NCI-H510A treated with DMSO at 0.1 percent for 48 hours (cell line): Measurements from ENCODE around the gene DNAAF8.

Experiments
- DNase-seq: peaks from one replicate; lab custom pipeline; 2025; lab: John Stamatoyannopoulos, UW

The DNAAF8 gene

DNA sequence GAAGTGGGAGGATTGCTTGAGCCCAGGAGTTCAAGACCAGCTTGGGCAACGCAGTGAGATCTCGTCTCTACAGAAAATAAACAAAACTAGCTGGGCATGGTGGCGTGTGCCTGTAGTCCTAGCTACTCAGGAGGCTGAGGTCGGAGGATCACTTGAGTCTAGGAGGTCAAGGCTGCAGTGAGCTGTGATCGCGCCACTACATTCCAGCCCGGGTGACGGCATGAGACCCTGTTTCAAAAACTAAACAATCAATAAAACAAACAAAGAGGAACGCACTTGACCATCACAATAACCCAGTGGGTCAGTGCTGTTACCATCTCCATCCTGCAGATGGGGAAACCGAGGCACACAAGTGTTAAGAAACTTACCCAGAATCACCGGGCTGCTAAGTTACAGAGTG, 18.9 kb downstream of the DNAAF8 start:
- DNase-seq = no peak

GRCh38 chr16:4754865-4755264, 20.5 kb downstream of the DNAAF8 start:
- no peak for DNase-seq

DNA sequence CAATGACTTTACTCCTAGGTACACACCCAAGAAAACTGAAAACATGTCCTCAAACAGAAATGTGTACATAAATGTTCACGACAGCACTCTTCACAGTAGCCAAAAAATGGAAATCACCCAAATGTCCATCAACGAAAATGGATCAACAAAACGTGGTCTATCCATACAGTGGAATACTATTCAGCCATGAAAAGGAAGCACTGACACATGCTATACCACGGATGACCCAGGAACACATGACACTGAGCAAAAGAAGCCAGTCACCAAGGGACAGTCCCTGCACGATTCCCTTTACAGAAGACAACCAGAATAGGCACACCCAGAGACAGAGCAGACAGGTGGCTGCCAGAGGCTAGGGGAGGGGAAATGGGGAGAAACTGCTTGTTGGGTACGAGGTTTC, 21.4 kb downstream of the DNAAF8 start:
- no peak for DNase-seq

GRCh38 chr16:4760221-4760910, 26.0 kb downstream of the DNAAF8 start:
- DNase-seq = no peak

DNA sequence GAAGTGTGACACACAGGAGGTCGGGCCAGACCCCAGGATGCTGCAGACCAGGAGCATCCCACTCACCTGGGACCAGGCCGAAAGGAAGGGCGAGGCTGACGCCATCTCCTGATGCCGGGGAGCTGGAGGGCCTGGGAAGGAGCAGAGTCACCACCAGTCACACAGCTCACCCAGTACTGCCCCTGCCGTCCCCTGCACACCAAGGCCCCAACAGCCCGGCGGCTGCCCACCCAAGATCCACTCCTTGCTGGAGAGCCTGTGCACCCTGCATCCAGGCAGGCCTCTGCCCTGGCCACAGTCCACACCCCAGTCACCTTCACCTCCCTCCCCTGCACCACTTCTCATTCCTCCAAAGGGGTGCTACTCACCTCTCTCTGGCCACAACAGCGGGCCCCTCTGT, 27.9 kb downstream of the DNAAF8 start:
- DNase-seq = no peak

DNA sequence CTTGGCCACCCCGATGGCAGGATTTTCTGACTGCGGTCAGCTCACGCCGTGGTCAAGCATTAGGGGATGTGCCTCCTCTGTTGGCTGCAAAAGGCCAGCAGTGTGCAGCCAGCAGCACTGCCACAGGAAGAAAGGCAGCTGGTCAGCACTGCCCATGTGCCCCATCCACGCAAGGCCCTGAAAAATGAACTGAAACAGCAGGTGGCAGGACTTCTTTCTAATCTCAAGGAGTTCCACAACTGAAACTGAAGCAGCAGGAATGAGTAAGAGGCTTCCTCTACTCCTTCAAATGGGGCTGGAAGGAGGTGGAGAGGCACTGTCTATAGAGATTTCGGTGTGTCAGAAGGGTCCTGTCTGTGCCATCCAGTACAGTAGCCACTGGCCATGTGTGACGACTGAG, 29.5 kb downstream of the DNAAF8 start:
- DNase-seq = no peak

DNA sequence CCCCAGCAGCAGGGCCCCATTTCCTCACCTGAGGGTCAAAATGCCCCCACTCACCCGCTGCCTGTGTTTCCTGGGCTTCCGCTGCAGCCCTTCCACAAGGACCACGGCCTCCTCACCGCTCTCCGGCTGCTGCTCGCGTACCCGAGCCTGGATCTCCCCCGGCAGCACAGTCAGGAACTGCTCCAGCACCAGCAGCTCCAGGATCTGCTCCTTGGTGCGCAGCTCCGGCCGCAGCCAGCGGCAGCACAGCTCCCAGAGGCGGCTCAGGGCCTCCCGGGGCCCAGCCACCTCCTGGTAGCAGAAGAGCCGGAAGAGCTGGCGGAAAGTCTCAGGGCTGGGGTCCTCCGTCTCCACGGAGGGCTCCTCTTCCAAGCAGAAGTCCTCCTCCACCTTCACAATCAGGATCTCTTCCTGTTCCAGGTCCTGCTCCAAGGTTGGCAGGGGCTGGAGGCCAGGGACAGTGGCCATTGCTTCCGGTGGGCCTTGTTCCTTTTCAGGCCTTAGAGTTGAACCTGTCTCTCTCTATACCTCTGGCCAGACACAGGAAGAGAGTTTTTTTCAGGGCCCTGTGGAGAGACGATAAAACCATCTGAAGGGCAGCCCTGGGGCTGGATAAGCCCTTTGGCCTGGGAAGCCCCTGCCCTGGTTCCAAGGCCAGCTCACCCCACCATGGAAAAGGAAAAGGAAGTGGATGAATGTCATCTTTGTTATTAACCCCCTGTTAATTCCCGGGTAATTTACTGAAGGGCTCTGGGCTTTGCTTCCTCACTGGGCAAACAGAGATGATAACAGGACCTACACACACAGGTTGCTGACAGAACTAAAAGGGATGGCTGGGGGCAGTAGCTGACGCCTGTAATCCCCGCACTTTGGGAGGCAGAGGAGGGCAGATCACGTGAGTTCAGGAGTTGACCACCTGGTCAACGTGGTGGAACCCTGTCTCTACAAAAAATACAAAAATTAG, 31.5 kb downstream of the DNAAF8 start:
- DNase-seq = no peak

DNA sequence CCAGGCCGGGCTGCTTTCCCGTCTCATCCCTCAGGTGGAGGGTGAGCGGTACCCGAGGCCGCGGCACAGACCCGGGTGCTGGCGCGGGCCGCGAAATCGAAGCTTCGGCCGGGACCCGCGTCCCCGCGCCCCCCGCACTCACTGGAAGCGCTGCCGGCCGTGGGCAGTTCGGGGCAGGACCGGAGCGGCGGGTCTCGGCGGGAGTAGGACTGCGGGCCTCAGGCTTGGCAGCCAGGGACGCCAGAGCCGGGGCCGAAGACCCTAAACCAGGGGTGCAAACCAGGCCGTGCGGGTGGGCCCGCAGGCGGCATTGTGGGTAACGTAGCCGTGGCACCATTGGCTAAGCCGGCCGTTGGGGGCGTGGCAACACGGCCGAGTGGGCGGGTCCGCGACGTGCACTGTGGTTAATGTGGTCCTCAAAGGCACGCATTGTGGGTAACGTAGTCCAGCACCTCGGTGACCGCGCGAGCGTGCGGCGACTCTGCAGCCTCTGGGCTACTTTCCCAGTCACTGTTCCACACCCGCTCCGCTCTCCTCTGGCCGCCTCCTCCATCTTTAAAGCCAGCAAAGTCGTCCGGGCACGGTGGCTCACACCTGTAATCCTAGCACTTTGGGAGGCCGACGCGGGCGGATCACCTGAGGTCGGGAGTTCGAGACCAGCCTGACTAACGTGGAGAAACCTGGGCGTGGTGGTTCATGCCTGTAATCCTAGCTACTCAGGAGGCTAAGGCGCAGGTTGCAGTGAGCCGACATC, 32.7 kb downstream of the DNAAF8 start, which contains the start of gene ZNF500:
Gene ZNF500 (minus strand): TSS at position 288 of the 754 bp plus-strand sequence. CDS start 1,184 bp downstream, outside the sequence.
- DNase-seq = peak; percentile 77

- peak; percentile 58 for DNase-seq
Observed at GRCh38 chr16:4767872-4768548, 33.7 kb downstream of the DNAAF8 start.

DNA sequence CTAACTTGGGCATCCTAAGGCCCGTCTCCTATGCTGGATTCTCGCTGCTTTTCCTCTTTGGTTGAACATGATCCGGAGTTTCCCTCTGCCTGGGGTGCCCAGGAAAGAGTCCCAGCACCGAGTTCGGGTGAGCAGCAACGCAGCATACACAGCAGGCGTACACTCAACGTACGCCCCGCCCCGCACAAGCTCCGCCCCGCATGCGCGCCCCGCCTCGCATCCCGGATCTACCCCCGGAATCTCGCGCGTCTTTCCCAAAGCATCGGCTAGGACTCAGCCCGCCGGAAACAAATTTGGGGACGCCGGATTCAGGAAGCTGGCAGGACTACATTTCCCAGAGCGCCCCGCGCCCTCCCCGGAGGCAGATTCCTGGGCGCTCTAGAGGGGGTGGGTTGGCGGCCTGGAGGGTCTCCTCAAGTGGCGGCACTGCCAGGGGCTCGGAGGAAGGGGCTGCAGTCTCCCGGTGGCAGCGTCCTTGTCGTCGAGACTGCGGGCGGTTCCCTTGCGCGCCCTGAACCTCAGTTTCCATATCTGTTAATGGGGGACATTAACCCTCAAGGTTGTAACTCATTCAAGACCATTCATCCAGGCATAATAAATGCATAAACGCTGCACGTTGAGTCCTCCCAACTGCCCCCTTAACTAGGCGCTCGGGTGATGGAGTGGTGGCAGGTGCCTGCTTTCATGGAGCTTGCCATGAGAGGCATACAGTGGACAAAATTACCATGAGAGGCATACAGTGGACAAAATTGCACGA, 34.4 kb downstream of the DNAAF8 start:
- peak; percentile 72 for DNase-seq

DNA sequence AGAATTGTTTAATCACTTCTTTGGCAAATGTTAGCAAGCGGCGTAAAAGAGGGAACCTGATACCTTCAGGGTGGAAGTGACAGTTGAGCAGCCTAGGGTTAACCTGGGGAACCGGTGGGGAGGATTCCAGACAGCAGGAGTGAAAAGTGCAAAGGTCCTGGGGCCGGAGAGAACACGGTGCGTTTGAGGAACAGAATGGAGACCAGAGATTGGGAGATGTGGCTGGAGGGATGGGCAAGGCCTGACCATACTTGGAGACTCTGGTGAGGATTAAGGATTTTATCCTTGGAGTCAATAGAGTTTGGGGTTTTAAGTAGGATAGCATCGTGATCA, 34.9 kb downstream of the DNAAF8 start:
- no peak for DNase-seq

DNA sequence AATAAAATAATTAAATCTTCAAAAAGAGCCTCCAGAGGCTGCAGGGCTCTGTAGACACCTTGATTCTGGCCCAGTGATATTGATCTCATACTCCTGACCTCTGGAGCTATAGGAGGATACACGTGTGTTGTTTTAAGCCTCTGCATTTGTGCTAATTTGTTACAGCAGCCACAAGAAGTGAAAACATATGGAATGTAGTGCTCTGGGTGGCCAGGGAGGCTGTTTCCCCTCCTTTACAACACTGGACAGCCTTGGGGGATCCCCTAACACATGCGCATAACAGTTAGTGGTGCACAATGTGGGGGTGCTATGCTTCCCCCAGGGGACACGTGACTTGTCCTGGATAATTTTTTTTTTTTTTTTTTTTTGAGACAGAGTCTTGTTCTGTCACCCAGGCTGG, 37.3 kb downstream of the DNAAF8 start:
- no peak for DNase-seq

DNA sequence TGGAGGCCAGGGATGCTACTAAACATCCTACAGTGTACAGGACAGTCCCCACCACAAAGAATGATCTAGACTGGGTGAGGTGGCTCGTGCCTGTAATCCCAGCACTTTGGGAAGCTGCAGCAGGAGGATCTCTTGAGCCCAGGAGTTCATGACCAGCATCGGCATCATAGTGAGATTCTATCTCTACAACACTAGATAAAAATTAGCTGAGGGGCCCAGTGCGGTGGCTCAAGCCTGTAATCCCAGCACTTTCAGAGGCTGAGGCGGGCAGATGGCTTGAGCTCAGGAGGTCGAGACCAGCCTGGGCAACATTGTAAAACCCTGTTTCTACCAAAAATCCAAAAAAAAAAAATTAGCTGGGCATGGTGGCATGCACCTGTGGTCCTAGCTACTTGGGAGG, 38.0 kb downstream of the DNAAF8 start:
- no peak for DNase-seq

- DNase-seq = no peak
Observed at GRCh38 chr16:4775005-4775404, 40.7 kb downstream of the DNAAF8 start.

DNA sequence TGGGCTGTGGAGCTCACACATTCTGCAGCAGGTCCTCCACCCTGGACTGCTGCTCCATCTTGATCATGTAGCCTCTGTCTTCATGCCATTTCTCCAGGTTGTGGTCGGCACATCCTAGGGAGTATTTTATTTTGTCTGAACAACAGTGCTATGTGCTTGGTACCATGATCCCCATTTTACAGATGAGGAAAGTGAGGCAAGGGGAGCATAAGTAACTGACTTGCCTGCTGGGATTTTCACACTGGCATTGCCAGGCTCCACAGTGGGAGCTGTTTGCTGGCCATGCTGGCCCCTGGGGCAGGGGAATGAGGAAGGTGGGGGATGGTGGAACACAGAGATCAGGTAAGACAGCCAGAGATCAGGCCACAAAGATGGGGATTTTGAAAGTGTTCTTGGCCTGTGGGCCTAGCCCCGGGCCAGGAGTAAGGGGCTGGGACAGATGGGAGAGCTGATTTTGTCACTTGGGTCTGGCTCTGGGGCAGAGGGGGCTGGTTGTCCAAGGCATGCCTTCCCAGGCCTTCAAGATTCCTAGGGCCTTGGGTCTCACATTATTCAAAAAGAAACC, 41.9 kb downstream of the DNAAF8 start:
- no peak for DNase-seq

DNA sequence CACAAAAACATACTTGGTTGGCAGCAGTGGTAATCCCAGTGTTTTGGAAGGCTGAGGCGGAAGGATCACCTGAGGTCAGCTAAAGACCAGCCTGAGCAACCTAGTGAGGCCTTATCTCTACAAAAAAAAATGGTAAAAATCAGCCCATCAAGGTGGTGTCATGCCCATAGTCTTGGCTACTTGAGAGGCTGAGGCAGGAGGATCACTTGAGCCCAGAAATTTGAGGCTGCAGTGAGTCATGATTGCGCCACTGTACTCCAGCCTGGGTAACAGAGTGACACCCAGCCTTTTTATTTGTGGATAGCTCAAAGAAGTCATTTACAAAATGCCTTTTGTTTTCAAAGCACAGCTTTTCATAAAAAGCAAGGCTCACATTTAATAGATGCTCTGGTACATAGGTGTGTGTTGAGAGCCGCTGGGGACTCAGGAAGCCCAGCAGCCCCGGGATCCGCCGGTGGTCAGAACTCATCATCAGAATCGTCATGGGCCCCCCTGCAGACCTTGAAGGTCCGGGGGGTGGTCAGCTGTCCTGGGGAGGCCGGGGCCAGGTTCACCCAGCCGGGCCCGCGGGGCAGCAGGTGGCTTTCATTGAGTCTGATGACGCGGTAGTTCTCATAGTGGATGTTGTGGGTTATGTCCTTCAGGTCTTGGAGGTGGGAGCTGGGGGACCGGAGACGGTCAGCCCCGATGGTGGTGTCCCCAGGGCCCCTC, 43.2 kb downstream of the DNAAF8 start:
- no peak for DNase-seq

- DNase-seq = no peak
Observed at GRCh38 chr16:4778050-4778392, 43.7 kb downstream of the DNAAF8 start.

DNA sequence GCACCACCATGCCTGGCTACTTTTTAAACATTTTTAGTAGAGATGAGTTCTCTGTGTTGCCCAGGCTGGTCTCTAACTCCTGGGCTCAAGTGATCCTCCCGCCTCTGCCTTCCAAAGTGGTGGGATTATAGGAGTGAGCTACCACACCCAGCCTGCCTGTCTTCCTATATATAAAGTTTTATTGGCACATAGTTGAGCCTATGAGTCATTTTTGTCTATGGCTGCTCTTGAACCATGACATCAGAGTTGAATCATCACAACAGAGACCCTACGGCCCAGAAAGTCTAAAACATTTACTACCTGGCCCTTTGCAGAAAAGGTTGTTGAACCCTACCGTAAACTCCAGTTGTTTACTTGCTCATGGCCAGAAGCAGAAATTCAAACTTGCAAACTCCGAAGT, 45.9 kb downstream of the DNAAF8 start:
- DNase-seq = no peak

DNA sequence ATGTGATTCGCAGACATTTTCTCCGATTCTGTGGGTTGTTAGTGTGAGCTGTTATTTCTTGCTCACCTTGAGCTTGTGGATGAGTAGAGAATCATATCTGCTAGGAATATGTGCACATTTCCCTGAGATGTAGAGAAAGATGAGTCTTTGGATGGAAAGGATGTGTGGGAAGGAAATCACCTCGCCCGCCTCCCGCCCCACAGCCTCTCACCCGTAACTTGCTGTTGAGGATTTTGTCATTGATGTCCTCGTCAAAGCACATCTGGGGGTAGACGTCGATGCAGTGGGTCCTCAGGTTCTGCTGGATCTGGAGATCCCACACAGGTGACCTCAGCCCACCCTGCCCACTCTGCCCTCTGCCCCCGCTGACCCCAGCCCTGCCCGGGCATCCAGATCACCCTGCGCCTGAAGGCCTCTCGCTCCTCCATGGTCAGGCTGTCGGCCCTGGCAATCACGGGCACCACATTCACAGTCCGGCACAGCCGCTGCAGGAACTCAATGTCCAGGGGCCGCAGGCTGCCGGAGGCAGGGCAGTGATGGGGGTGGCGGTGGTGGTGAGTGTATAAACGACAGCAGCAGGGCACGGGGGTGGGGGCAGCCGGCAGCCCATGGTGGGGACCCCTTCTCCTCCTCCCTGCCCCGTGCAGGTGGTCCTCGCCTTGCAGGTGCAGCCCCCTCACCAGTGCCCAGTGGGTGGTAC, 49.1 kb downstream of the DNAAF8 start:
- no peak for DNase-seq

DNA sequence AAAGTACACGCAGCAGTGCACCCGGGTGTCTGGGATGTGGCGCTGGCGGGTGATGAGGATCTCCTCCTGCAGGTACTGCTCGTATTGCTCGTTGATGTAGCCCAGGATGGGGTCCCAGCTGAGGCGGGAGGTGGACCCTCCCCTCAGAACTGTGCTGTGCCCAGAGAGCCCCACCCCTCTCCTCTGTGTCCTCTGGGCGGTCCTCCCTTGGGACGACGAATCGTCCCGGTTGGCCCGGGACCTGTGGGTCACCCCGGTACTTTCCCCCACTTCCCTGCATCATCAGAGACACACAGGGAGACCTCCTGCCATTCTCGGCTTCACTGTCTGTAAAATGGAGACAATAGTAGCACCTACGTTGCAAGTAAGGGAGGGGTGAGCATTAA, 49.6 kb downstream of the DNAAF8 start:
- DNase-seq = no peak
